RWPE2 (cell line): ENCODE results near the gene TBC1D24.
A peak's percentile ranks its signal among the peaks of the same experiment; 100 is the strongest.
"Not testable (repeated sequence)": the region's sequence is repeated elsewhere in the genome, so short reads cannot be mapped to it uniquely, and the experiment has no call there.

Experiments
- ATAC-seq: fragments of 200-7000 bp; cut with Tn5 transposase; 3 replicates; pipeline ENCODE4 v1.9.1; 2021; ENCODE audit warnings: low read depth
- DNase-seq: peaks from one replicate; pipeline ENCODE4 v3.0.0-alpha.2; 2020; ENCODE audit warnings: low spot score
- H3K27ac ChIP-seq: fragments of 450-650 bp; 2 replicates; pipeline ENCODE4 v1.5.1; 2017; ENCODE audit warnings: mild to moderate bottlenecking; ENCODE audit not compliant: poor library complexity, severe bottlenecking
- H3K27me3 ChIP-seq: fragments of 250-450 bp; sonication (Bioruptor Pico); 2 replicates; pipeline ENCODE4 v1.5.1; 2021; ENCODE audit warnings: mild to moderate bottlenecking, moderate library complexity; ENCODE audit not compliant: insufficient read depth, poor library complexity, severe bottlenecking
- H3K36me3 ChIP-seq: fragments of 250-450 bp; sonication (Bioruptor Pico); 2 replicates; pipeline ENCODE4 v1.5.1; 2020; ENCODE audit warnings: low read depth, mild to moderate bottlenecking, moderate library complexity
- H3K4me1 ChIP-seq: fragments of 250-450 bp; sonication (Bioruptor Pico); 2 replicates; pipeline ENCODE4 v1.5.1; 2021; ENCODE audit warnings: mild to moderate bottlenecking, moderate library complexity; ENCODE audit not compliant: insufficient read depth, poor library complexity, severe bottlenecking
- H3K4me3 ChIP-seq: fragments of 250-450 bp; sonication (Bioruptor Pico); 2 replicates; pipeline ENCODE4 v1.5.1; 2021; ENCODE audit warnings: mild to moderate bottlenecking, moderate library complexity; ENCODE audit not compliant: severe bottlenecking
- H3K9me3 ChIP-seq: fragments of 250-450 bp; sonication (Bioruptor Pico); 2 replicates; pipeline ENCODE4 v1.5.1; 2021; ENCODE audit warnings: mild to moderate bottlenecking, moderate library complexity; ENCODE audit not compliant: severe bottlenecking
- TF ChIP-seq, protein P1 (sequence below): fragments of 450-650 bp; IDR thresholded peaks from one replicate; pipeline ENCODE4 v1.5.1; 2017; ENCODE audit warnings: mild to moderate bottlenecking, moderate library complexity; ENCODE audit not compliant: poor library complexity, severe bottlenecking

The TBC1D24 gene

DNA sequence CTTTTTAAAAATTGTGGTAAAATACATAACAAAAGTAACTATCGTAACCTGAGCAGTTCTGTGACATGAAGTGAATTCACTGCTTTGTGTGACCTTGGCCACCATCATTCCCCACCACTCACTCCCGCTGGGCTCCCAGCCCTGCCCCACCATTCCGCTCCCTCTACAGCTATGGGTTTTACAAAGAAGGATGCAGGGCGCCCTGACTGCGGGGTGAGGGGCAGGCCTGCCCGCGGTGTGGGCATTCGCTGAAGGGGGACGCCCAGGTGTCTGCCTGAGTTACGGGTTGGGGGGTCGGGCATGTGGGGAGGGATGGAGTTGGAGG lies 56.4 kb downstream of the TBC1D24 start, which contains the start of gene CEMP1:
Gene CEMP1 (minus strand): TSS at position 38 of the 325 bp plus-strand sequence. CDS start 335 bp downstream, outside the sequence.
- TF ChIP-seq, protein P1, sequence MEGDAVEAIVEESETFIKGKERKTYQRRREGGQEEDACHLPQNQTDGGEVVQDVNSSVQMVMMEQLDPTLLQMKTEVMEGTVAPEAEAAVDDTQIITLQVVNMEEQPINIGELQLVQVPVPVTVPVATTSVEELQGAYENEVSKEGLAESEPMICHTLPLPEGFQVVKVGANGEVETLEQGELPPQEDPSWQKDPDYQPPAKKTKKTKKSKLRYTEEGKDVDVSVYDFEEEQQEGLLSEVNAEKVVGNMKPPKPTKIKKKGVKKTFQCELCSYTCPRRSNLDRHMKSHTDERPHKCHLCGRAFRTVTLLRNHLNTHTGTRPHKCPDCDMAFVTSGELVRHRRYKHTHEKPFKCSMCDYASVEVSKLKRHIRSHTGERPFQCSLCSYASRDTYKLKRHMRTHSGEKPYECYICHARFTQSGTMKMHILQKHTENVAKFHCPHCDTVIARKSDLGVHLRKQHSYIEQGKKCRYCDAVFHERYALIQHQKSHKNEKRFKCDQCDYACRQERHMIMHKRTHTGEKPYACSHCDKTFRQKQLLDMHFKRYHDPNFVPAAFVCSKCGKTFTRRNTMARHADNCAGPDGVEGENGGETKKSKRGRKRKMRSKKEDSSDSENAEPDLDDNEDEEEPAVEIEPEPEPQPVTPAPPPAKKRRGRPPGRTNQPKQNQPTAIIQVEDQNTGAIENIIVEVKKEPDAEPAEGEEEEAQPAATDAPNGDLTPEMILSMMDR, result no peak
- H3K9me3 ChIP-seq, result no peaks in the 10 kb centered on the region
- peak within 1 kb of the TSS; percentile 56 for H3K27ac ChIP-seq
- no peaks in the 10 kb centered on the region for H3K4me1 ChIP-seq
- H3K36me3 ChIP-seq, result no peaks in the 10 kb centered on the region
- peak within 1 kb of the TSS; percentile 35 for H3K4me3 ChIP-seq
- DNase-seq (no peak), ATAC-seq (peak; percentile 1; the same call in 2 of the 3 replicates)
- no peaks in the 10 kb centered on the region for H3K27me3 ChIP-seq

DNA sequence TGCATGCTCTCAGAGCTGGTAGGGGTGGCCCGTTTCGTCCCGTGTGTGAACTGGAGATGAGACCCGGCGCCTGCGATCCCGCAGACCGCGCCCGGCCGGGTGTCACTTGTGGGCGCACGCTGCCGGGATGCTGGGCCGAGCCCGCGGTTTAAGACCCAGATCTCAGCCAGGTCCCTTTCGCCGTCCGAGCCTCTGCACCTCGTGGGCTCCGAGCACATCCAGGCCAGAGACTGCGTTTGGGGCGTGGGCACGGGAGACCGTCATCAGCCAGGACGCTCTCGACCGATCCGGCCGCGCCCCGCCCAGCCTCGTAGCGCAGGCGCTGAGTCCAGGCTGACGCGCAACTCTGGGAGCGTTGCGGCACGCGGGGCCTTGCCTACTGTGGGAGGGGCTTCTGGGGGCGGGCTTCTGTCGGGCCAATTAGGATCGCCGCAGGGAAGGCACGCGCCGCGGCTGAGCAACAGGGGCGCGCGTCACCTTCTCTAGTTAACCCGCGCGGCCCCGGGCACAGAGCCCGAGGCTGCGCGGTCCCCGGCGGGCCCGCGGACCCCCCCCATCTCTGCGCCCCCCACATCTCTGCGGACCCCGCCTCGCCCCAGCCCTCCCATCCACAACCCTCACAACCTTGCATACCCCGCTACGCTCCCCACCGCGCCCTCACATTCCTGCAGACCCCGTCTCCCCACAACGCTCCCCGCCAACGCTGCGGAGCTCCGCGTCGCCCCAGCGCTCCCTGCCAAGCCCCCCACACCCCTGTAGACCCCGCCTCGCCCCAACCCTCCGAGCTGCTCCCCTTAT lies 57.0 kb downstream of the TBC1D24 start:
- peak; percentile 98 for DNase-seq
- Histone ChIP-seq H3K36me3 (no peaks in the 10 kb centered on the region), H3K27ac (peak overlapping the region; percentile 56)

DNA sequence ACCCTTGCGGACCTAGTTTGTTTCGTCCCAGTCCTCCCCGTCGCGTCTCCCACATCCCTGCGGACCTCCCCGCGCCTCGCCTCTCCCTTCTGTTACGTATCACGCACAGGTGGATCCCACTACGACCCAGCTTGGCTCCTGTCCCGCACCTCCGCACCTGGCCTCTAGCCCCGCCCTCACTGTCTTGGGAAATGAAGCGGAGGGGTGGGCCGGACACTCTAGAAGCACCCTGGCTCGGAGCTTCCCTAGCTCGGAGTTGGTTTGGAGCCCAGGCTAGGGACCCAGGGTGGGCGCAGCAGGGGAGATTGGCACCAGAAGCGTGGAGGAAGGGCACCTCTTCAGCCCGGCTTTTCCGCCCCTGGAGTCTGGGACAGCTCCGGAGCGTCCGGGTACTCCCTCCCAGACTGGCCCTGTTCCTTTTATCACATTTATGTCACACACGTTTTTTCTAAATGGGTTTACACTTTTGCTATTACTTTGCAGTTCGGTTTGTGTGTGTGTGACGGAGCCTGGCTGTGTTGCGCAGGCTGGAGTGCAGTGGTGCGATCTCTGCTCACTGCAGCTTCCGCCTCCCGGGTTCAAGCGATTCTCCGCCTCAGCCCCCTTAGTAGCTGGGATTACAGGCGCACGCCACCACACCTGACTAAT lies 57.7 kb downstream of the TBC1D24 start:
- peak; percentile 89 for DNase-seq
- no peaks in the 10 kb centered on the region for H3K9me3 ChIP-seq
- peak; percentile 44 for ATAC-seq
- no peaks in the 10 kb centered on the region for H3K27me3 ChIP-seq
- H3K27ac ChIP-seq, result peak overlapping the region; percentile 56
- H3K36me3 ChIP-seq, result no peaks in the 10 kb centered on the region
- H3K4me3 ChIP-seq, result peak overlapping the region; percentile 35
- TF ChIP-seq, protein P1, result no peak
- peaks cover 6% of the 10 kb centered on the region for H3K4me1 ChIP-seq

More for the DNA sequence above, 57.0 kb downstream of the TBC1D24 start:
- peaks cover 4% of the 10 kb centered on the region for H3K4me1 ChIP-seq
- H3K4me3 ChIP-seq, result peak overlapping the region; percentile 35
- TF ChIP-seq, protein P1, result no peak
- H3K9me3 ChIP-seq, result no peaks in the 10 kb centered on the region
- no peaks in the 10 kb centered on the region for H3K27me3 ChIP-seq
- peak; percentile 87 for ATAC-seq

DNA sequence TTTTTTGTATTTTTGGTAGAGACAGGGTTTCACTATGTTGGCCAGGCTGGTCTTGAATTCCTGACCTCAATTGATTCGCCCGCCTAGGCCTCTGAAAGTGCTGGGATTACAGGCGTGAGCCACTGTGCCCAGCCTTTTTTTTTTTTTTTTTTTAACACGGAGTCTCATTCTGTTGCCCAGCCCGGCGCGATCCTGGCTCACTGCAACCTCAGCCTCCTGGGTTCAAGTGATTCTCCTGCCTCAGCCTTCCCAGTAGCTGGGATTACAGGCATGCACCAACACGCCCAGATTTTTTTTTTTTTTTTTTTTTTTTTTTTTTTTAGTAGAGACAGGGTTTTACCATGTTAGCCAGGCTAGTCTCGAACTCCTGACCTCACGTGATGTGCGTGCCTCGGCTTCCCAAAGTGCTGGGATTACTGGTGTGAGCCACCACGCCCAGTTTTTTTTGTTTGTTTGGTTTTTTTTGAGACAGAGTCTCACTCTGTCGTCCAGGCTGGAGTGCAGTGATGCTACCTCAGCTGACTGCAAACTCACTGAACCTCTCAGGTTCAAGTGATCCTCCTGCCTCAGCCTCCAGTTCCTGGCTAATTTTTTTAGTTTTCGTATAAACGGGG lies 58.3 kb downstream of the TBC1D24 start:
- H3K27me3 ChIP-seq, DNase-seq, H3K4me1 ChIP-seq, H3K36me3 ChIP-seq, H3K9me3 ChIP-seq, ATAC-seq: not testable (repeated sequence)
- H3K27ac ChIP-seq, result peak overlapping the region; percentile 56
- H3K4me3 ChIP-seq, result peak overlapping the region; percentile 35

DNA sequence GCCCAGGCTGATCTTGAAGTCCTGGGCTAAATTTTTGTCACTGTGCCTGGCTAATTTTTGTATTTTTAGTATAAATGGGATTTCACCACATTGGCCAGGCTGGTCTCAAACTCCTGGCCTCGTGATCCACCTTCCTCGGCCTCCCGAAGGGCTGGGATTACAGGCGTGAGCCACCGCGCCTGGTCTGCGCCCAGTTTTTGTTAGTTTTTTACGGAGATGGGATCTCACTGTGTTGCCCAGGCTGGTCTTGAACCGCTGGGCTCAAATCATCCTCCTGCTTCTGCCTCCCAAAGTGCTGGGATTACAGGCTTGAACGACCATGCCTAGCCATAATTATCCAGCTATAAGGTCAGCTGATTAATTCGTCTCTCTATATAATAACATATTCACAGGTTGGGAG lies 59.0 kb downstream of the TBC1D24 start:
- no peak overlapping the region for H3K27ac ChIP-seq
- H3K9me3 ChIP-seq, result no peaks in the 10 kb centered on the region
- no peak overlapping the region for H3K4me3 ChIP-seq
- TF ChIP-seq, protein P1, result no peak
- ATAC-seq (no peak), DNase-seq (no peak)
- no peaks in the 10 kb centered on the region for H3K27me3 ChIP-seq
- no peaks in the 10 kb centered on the region for H3K36me3 ChIP-seq
- H3K4me1 ChIP-seq, result peaks cover 6% of the 10 kb centered on the region

DNA sequence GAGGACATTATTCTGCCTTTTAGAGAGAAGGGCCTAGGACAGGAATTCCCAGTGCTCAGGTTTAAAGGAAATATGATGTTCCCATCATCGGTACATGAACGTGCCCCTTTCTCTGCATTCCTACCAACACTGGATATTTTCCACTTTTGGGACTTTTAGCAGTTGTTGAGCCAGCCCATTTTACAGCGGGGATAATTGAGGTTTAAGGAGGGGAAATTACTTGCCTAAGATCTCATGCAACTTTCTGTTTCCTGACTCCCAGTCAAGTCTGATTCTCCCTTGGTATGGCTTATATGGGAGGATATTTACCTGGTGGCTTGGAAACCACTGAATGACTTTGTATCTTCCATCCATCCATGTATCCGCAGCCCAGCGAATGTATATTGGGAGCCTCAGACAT lies 59.4 kb downstream of the TBC1D24 start:
- DNase-seq, H3K9me3 ChIP-seq, ATAC-seq, H3K27ac ChIP-seq, H3K27me3 ChIP-seq, H3K4me3 ChIP-seq, H3K36me3 ChIP-seq, H3K4me1 ChIP-seq: not testable (repeated sequence)
